Measurements from ENCODE around the gene RFC4. TPM values are rescaled to one million over a fixed set of nuclear protein-coding genes. Genes with fewer than 3 reads are reported as not detected.

RFC4 gene
- total and polyA plus RNA-seq, 2 of the 13 experiments (the other 11 are each of a cell fraction or from before 2014, with no cell fraction given): 18.5 to 103 TPM

DNA sequence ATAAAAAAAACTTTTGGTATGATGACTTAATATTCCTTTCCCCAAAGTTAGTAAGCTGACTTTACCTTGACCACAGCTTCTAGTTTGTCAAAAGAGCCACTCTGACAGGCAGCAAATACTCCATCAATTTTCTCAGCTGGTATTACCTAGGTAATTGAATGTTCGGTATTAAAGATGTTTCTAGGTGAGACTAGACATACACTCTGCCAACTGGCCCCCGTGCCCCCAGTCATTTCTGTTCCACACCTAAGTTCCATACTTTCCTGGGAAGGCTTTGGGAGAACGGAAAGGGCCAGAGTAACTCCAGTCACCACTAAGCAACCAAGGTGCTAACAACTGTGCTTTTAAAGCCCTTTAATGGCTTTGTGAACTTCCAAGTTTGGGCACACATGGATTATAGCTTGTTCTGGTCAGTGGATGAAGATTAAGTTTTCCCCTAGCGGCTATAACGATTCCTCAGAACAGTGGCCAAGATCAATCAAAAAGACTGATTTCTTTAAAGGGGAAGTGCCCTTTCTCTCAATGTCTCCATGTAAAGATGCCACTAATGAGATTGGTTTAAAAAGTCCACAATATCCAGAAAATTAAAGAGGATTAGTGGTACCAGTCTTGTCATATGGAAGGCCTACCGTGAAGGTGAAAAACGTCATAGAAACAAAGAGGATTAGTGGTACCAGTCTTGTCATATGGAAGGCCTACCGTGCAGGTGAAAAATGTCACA is 15.9 kb downstream of the RFC4 start (continued):
- TF ChIP-seq ZXDC (CRISPR knock-in tag; IDR thresholded peaks at IDR 0.05) (peak; percentile 52; the same call in 1 of the 2 replicates), ZSCAN9 (CRISPR knock-in tag; IDR thresholded peaks at IDR 0.05; ENCODE audit: borderline replicate concordance) (0 out of 2 replicates have a peak, but pooled peaks have one; percentile 45), KLF6 (CRISPR knock-in tag; IDR thresholded peaks at IDR 0.05) (no peak), HMGXB4 (CRISPR knock-in tag; IDR thresholded peaks at IDR 0.05; ENCODE audit: borderline replicate concordance in 1 of 2, low read depth in 1 of 2) (no peak), ZNF280D (CRISPR knock-in tag; IDR thresholded peaks at IDR 0.05) (no peak)
- TF ChIP-seq, protein P1, sequence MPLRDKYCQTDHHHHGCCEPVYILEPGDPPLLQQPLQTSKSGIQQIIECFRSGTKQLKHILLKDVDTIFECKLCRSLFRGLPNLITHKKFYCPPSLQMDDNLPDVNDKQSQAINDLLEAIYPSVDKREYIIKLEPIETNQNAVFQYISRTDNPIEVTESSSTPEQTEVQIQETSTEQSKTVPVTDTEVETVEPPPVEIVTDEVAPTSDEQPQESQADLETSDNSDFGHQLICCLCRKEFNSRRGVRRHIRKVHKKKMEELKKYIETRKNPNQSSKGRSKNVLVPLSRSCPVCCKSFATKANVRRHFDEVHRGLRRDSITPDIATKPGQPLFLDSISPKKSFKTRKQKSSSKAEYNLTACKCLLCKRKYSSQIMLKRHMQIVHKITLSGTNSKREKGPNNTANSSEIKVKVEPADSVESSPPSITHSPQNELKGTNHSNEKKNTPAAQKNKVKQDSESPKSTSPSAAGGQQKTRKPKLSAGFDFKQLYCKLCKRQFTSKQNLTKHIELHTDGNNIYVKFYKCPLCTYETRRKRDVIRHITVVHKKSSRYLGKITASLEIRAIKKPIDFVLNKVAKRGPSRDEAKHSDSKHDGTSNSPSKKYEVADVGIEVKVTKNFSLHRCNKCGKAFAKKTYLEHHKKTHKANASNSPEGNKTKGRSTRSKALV (CRISPR knock-in tag; IDR thresholded peaks at IDR 0.05): peak; percentile 40; the same call in 1 of the 2 replicates
- TF ChIP-seq, protein P2, sequence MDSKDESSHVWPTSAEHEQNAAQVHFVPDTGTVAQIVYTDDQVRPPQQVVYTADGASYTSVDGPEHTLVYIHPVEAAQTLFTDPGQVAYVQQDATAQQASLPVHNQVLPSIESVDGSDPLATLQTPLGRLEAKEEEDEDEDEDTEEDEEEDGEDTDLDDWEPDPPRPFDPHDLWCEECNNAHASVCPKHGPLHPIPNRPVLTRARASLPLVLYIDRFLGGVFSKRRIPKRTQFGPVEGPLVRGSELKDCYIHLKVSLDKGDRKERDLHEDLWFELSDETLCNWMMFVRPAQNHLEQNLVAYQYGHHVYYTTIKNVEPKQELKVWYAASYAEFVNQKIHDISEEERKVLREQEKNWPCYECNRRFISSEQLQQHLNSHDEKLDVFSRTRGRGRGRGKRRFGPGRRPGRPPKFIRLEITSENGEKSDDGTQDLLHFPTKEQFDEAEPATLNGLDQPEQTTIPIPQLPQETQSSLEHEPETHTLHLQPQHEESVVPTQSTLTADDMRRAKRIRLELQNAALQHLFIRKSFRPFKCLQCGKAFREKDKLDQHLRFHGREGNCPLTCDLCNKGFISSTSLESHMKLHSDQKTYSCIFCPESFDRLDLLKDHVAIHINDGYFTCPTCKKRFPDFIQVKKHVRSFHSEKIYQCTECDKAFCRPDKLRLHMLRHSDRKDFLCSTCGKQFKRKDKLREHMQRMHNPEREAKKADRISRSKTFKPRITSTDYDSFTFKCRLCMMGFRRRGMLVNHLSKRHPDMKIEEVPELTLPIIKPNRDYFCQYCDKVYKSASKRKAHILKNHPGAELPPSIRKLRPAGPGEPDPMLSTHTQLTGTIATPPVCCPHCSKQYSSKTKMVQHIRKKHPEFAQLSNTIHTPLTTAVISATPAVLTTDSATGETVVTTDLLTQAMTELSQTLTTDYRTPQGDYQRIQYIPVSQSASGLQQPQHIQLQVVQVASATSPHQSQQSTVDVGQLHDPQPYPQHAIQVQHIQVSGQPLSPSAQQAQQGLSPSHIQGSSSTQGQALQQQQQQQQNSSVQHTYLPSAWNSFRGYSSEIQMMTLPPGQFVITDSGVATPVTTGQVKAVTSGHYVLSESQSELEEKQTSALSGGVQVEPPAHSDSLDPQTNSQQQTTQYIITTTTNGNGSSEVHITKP (CRISPR knock-in tag; IDR thresholded peaks at IDR 0.05; ENCODE audit: low read depth): no peak
- TF ChIP-seq, protein P3, sequence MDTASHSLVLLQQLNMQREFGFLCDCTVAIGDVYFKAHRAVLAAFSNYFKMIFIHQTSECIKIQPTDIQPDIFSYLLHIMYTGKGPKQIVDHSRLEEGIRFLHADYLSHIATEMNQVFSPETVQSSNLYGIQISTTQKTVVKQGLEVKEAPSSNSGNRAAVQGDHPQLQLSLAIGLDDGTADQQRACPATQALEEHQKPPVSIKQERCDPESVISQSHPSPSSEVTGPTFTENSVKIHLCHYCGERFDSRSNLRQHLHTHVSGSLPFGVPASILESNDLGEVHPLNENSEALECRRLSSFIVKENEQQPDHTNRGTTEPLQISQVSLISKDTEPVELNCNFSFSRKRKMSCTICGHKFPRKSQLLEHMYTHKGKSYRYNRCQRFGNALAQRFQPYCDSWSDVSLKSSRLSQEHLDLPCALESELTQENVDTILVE (CRISPR knock-in tag; IDR thresholded peaks at IDR 0.05): no peak

All from HepG2 (cell line).